Bronchial epithelial cell (primary cell): ENCODE results near the gene TAF15. TPM values are rescaled to one million over a fixed set of nuclear protein-coding genes. Genes with fewer than 3 reads are reported as not detected.

ENCODE experiments used
- DNase-seq: peaks from one replicate; pipeline ENCODE4 v3.0.0-alpha.2; 2010; ENCODE audit warnings: low read depth
- FAIRE-seq: peaks from 2 replicates; lab custom pipeline; 2011; peaks lifted over from hg19 to GRCh38; lab: Jason Lieb, UNC
- H3K27me3 ChIP-seq: 2 replicates; pipeline ENCODE4 v1.5.1; 2011; ENCODE audit warnings: low read length; ENCODE audit not compliant: control insufficient read depth, insufficient read depth
- H3K36me3 ChIP-seq: 2 replicates; pipeline ENCODE4 v1.5.1; 2011; ENCODE audit warnings: low read length; ENCODE audit not compliant: control insufficient read depth, insufficient read depth
- H3K4me3 ChIP-seq: 2 replicates; pipeline ENCODE4 v1.5.1; 2011; ENCODE audit warnings: mild to moderate bottlenecking, low read depth, low read length, control low read depth
- CTCF ChIP-seq: IDR thresholded peaks from 2 replicates; pipeline ENCODE4 v1.5.1; 2011; ENCODE audit warnings: mild to moderate bottlenecking, moderate library complexity, low read length, control low read depth, inconsistent platforms; ENCODE audit not compliant: insufficient read depth, severe bottlenecking
- total RNA-seq: library from RNA; depleted of rRNA; stranded (reverse); fragments of >200 nt; gene quantifications from 2 replicates; pipeline ENCODE4 v1.2.1, GENCODE V29; 2014

The TAF15 gene
- total RNA-seq, result 69.5 and 84.1 TPM in 2 replicates

- FAIRE-seq, result no peak
- peak; percentile 93 for DNase-seq
- peak; percentile 85 for TF ChIP-seq CTCF
- Histone ChIP-seq H3K36me3 (no peaks in the 10 kb centered on the region), H3K27me3 (no peaks in the 10 kb centered on the region), H3K4me3 (peak within 1 kb of the TSS; percentile 95)
These were observed at the start of gene TAF15 for GRCh38 chr17:35808962-35809854. Gene TAF15 (plus strand): TSS chr17:35809484. CDS start chr17:35809570, 86 bp downstream.

- Histone ChIP-seq H3K4me3 (no peak within 1 kb of the TSS), H3K36me3 (no peaks in the 10 kb centered on the region), H3K27me3 (no peaks in the 10 kb centered on the region)
- DNase-seq, result no peak
- no peak for FAIRE-seq
- no peak for TF ChIP-seq CTCF
These were observed 48.7 kb upstream of the TAF15 start, which contains the start of gene C17orf50 for GRCh38 chr17:35760587-35760986. Gene C17orf50 (plus strand): TSS chr17:35760887. CDS start chr17:35760942, 55 bp downstream.

GRCh38 chr17:35761601-35762000 is 47.7 kb upstream of the TAF15 start:
- Histone ChIP-seq H3K36me3 (no peaks in the 10 kb centered on the region), H3K27me3 (no peaks in the 10 kb centered on the region), H3K4me3 (no peak overlapping the region)
- FAIRE-seq, result no peak
- no peak for TF ChIP-seq CTCF
- DNase-seq, result no peak

- no peak for TF ChIP-seq CTCF
- Histone ChIP-seq H3K4me3 (peak overlapping the region; percentile 36), H3K36me3 (no peaks in the 10 kb centered on the region), H3K27me3 (no peaks in the 10 kb centered on the region)
- DNase-seq, result no peak
- no peak for FAIRE-seq
These were observed 45.5 kb upstream of the TAF15 start for GRCh38 chr17:35763767-35764122.

GRCh38 chr17:35764123-35764991 is 44.9 kb upstream of the TAF15 start:
- DNase-seq (peak; percentile 66), FAIRE-seq (no peak)
- H3K36me3 ChIP-seq, result no peaks in the 10 kb centered on the region
- peak; percentile 100 for TF ChIP-seq CTCF
- peak overlapping the region; percentile 36 for H3K4me3 ChIP-seq
- no peaks in the 10 kb centered on the region for H3K27me3 ChIP-seq
